Measurements from ENCODE around the gene ACAD10.

DNA sequence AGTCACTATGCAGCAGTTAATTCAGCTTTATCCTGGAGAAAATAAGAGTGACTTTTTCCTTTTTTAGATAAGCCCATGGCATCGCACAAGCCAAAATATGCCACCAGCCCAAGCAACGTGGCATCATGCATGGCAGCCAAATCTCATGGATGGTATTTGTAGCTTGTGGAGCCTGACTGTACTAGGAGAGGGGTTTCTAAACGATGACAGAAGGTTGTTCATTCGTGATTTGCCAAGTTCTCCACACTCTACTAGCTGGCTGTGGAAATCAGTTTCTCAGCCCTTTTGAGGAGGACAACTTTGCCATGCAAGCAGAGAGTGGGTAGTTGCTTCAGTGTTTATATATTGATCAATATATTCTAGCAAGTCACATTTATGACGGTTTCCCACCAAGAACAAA, 45.3 kb upstream of the ACAD10 start:
- TF ChIP-seq CTCF (conservative IDR thresholded peaks at IDR 0.05; ENCODE audit: low read length), result no peak
- TF ChIP-seq EZH2phosphoT487 (IDR thresholded peaks at IDR 0.05; ENCODE audit: borderline replicate concordance, low read depth, low read length), result no peak
